SH-SY5Y (cell line): Measurements from ENCODE around the gene SLC18A2.

Experiments used
- GATA2 ChIP-seq: IDR thresholded peaks from 2 replicates; pipeline ENCODE4 v1.6.1; 2011; ENCODE audit warnings: mild to moderate bottlenecking, low read depth, low read length
- GATA3 ChIP-seq: IDR thresholded peaks from 2 replicates; pipeline ENCODE4 v1.6.1; 2011; ENCODE audit warnings: low read depth, mild to moderate bottlenecking, low read length, moderate library complexity

- TF ChIP-seq GATA2 (no peak; the same call in 1 of the 2 replicates), GATA3 (0 out of 2 replicates have a peak, but pooled peaks have one; percentile 19)
These were observed 8.0 kb downstream of the SLC18A2 start for GRCh38 chr10:117248750-117249465.
